HepG2 (cell line): ENCODE results near the gene TSSK1B. TPM values are rescaled to one million over a fixed set of nuclear protein-coding genes. Genes with fewer than 3 reads are reported as not detected.

Source experiments
- ATAC-seq: fragments of 200-7000 bp; cut with Tn5 transposase; 3 replicates; pipeline ENCODE4 v1.9.1; 2020; ENCODE audit warnings: mild to moderate bottlenecking, moderate library complexity
- BruUV-seq: library from RNA; stranded (reverse); fragments of 400-500 nt; replicated peaks from 2 replicates; lab custom pipeline; 2021; lab: Mats Ljungman, UMichigan
- CTCF ChIA-PET: fragments of 300-600 bp; formaldehyde crosslinking; extraction: SDS; loops from one replicate; lab custom pipeline; 2021; ENCODE audit warnings: low total read pairs, inconsistent platforms, low intra/inter-chr PET ratio; lab: Yijun Ruan, JAX
- POLR2A ChIA-PET: fragments of 350-600 bp; sonication (Branson Sonifier 250); formaldehyde crosslinking; loops from one replicate; lab custom pipeline; 2020; ENCODE audit warnings: antibody characterized with exemption, inconsistent platforms; lab: Yijun Ruan, JAX
- DNase-seq: peaks from one replicate; pipeline ENCODE4 v3.0.0-alpha.2; 2015; ENCODE audit warnings: low spot score
- FAIRE-seq: peaks from 3 replicates; lab custom pipeline; 2011; peaks lifted over from hg19 to GRCh38; lab: Jason Lieb, UNC
- H2AFZ ChIP-seq: one replicate; pipeline ENCODE4 v1.6.1; 2011; ENCODE audit warnings: low read length, inconsistent platforms
- H3K27ac ChIP-seq: fragments of 300-600 bp; 3 replicates; pipeline ENCODE4 v1.8.0; 2011; ENCODE audit warnings: mixed run types, mild to moderate bottlenecking, mixed read lengths, low read length, inconsistent platforms; ENCODE audit not compliant: insufficient read depth; ENCODE audit errors: extremely low read length
- H3K27me3 ChIP-seq, 2 experiments: fragments of 200-600 bp in 1 of 2; 2 replicates in 1 of 2; 3 replicates in 1 of 2; pipeline versions ENCODE4 v1.6.0 to v1.8.0; 2011; ENCODE audit warnings: low read length in 2 of 2, mild to moderate bottlenecking in 2 of 2, moderate library complexity in 2 of 2, inconsistent platforms in 1 of 2; ENCODE audit not compliant: insufficient read depth in 2 of 2, control insufficient read depth in 1 of 2
- H3K36me3 ChIP-seq, 2 experiments: fragments of 200-600 bp in 1 of 2; replicated peaks in 1 of 2; 2 replicates in 1 of 2; 3 replicates in 1 of 2; pipeline versions ENCODE4 v1.5.1 to v1.8.0; 2011; ENCODE audit warnings: low read length in 2 of 2, inconsistent platforms in 1 of 2; ENCODE audit not compliant: insufficient read depth in 2 of 2, control insufficient read depth in 1 of 2
- H3K4me1 ChIP-seq: 2 replicates; pipeline ENCODE4 v1.5.1; 2012; ENCODE audit warnings: low read length, inconsistent platforms; ENCODE audit not compliant: insufficient read depth
- H3K4me2 ChIP-seq: 2 replicates; pipeline ENCODE4 v1.6.0; 2011; ENCODE audit warnings: low read depth, low read length, inconsistent platforms
- H3K4me3 ChIP-seq, 3 experiments: fragments of 200-600 bp in 1 of 3; sonication (generic), shearing (Covaris generic) in 1 of 3; replicated peaks in 1 of 3; 2 replicates each; pipeline ENCODE4 v1.5.1; 2011 to 2016; ENCODE audit warnings: low read length in 3 of 3, inconsistent platforms in 2 of 3, low read depth in 2 of 3, mild to moderate bottlenecking in 2 of 3, control low read depth in 1 of 3, mixed read lengths in 1 of 3; ENCODE audit not compliant: insufficient read depth in 1 of 3
- H3K79me2 ChIP-seq: one replicate; pipeline ENCODE4 v1.6.1; 2011; ENCODE audit warnings: low read length, inconsistent platforms; ENCODE audit not compliant: insufficient read depth
- H3K9ac ChIP-seq: 2 replicates; pipeline ENCODE4 v1.6.0; 2011; ENCODE audit warnings: mild to moderate bottlenecking, low read depth, low read length, inconsistent platforms; ENCODE audit not compliant: insufficient read depth
- H3K9me3 ChIP-seq: 2 replicates; pipeline ENCODE4 v1.5.1; 2012; ENCODE audit warnings: mild to moderate bottlenecking, low read length
- H4K20me1 ChIP-seq: 2 replicates; pipeline ENCODE4 v1.6.0; 2011; ENCODE audit warnings: inconsistent platforms, mild to moderate bottlenecking, low read length, moderate library complexity; ENCODE audit not compliant: insufficient read depth
- ATM ChIP-seq: fragments of 450-650 bp; IDR thresholded peaks from 2 replicates; pipeline ENCODE4 v1.7.1; 2017; ENCODE audit warnings: mild to moderate bottlenecking, borderline replicate concordance
- GTF3A ChIP-seq: sonication (generic); formaldehyde crosslinking; conservative IDR thresholded peaks from 2 replicates; pipeline ENCODE4 v1.4.0; 2020; ENCODE audit warnings: mild to moderate bottlenecking, missing genetic modification reagents
- IRX3 ChIP-seq: sonication (generic); formaldehyde crosslinking; IDR thresholded peaks from 2 replicates; pipeline ENCODE4 v1.8.1; 2023; ENCODE audit warnings: mild to moderate bottlenecking, low read depth, missing genetic modification reagents, borderline replicate concordance
- NFATC3 ChIP-seq: sonication (generic); formaldehyde crosslinking; IDR thresholded peaks from 2 replicates; pipeline ENCODE4 v1.5.1; 2020; ENCODE audit warnings: mild to moderate bottlenecking, missing genetic modification reagents
- RBFOX2 ChIP-seq: fragments of 200-400 bp; formaldehyde crosslinking; IDR thresholded peaks from 2 replicates; pipeline ENCODE4 v1.6.1; 2017; ENCODE audit warnings: low read depth, mild to moderate bottlenecking, low read length
- ZBTB42 ChIP-seq: sonication (generic); formaldehyde crosslinking; IDR thresholded peaks from 2 replicates; pipeline ENCODE4 v1.5.0; 2020; ENCODE audit warnings: mild to moderate bottlenecking, missing genetic modification reagents
- ZNF660 ChIP-seq: sonication (generic); formaldehyde crosslinking; IDR thresholded peaks from 2 replicates; pipeline ENCODE4 v1.5.1; 2020; ENCODE audit warnings: mild to moderate bottlenecking, low read depth, missing genetic modification reagents, borderline replicate concordance
- WGBS: methylation state at CpG from one replicate; pipeline ENCODE4 v1.1.6; 2017; ENCODE audit warnings: low lambda C conversion rate; 5-methylcytosine and 5-hydroxymethylcytosine counted together
- in situ Hi-C: cut with HindIII; loops from 2 replicates; pipeline ENCODE4 v1.10.0; 2017; ENCODE audit warnings: low pct_unique_long_range_greater_than_20kb; ENCODE audit not compliant: extremely low pct_ligation_motif_present
- intact Hi-C: fragments of 100-400 bp; cut with micrococcal nuclease; formaldehyde crosslinking; loops from one replicate; pipeline ENCODE4 v1.10.0; 2022; ENCODE audit not compliant: unreplicated experiment
- polyA plus RNA-seq, 8 experiments: library from polyadenylated mRNA; depleted of rRNA in 3 of 8; stranded (reverse) in 7 of 8; unstranded in 1 of 8; fragments of >200 nt; fragmentation: Illumina TruSeq in 4 of 8; extraction: Trizol in 4 of 8; gene quantifications; 2 replicates each; pipeline versions ENCODE4 v1.2.1 to v1.2.3, GENCODE V29; 2011 to 2016; ENCODE audit warnings: low read depth in 4 of 8, missing spikeins in 1 of 8, mixed read lengths in 1 of 8; ENCODE audit not compliant: insufficient read depth in 1 of 8
- total RNA-seq, 5 experiments: library from RNA; depleted of rRNA; stranded (reverse); fragments of >200 nt; fragmentation: Illumina TruSeq; extraction: Trizol; gene quantifications; 2 replicates each; pipeline ENCODE4 v1.2.3, GENCODE V29; 2016; ENCODE audit warnings: low read depth in 1 of 5
- TF ChIP-seq, protein P1 (sequence below), 2 experiments: fragments of 450-650 bp in 1 of 2; sonication (generic) in 1 of 2; formaldehyde crosslinking in 1 of 2; IDR thresholded peaks; 2 replicates each; pipeline versions ENCODE4 v1.6.1 to v1.8.0; 2016 to 2022; ENCODE audit warnings: antibody characterized with exemption in 1 of 2, mild to moderate bottlenecking in 1 of 2, missing genetic modification reagents in 1 of 2
- TF ChIP-seq, protein P2 (sequence below): sonication (generic); formaldehyde crosslinking; IDR thresholded peaks from 2 replicates; pipeline ENCODE4 v1.5.0; 2020; ENCODE audit warnings: missing genetic modification reagents
- TF ChIP-seq, protein P3 (sequence below): sonication (generic); formaldehyde crosslinking; IDR thresholded peaks from 2 replicates; pipeline ENCODE4 v1.4.0; 2020; ENCODE audit warnings: mild to moderate bottlenecking, missing genetic modification reagents, borderline replicate concordance
- TF ChIP-seq, protein P4 (sequence below): sonication (generic); formaldehyde crosslinking; IDR thresholded peaks from 2 replicates; pipeline ENCODE4 v1.5.0; 2020; ENCODE audit warnings: mild to moderate bottlenecking, low read depth, missing genetic modification reagents, borderline replicate concordance

The TSSK1B gene
- total and polyA plus RNA-seq, 2 of the 13 experiments (the other 11 are each of a cell fraction or from before 2014, with no cell fraction given), result not detected

DNA sequence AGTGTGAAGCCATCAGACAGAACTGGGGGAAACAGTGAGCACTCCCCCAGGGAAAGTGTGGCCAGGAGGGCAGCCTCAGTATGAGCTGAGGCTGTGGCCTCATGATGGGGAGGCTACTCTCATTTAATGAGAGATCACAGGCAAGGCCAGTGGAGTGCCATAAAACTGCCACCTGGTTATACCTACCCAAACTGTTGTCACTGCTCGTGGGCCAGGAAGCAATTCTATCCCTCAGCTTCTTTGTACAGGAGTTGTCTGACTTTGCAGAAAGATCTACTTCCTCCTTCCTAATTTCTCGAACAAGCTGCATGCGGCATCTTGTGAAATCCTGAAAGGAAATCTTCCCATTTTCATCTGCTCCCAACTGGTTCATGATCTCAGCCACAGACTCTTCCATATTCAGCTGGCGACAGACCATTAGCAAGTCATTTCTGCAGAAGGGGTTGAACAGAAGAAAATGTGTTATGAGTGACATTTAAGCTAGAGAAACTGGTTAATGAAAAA, 50.0 kb downstream of the TSSK1B start:
- Histone ChIP-seq H3K36me3 (no peaks in the 10 kb centered on the region), H4K20me1 (no peaks in the 10 kb centered on the region), H3K79me2 (no peaks in the 10 kb centered on the region), H3K27ac (no peak overlapping the region), H3K4me1 (no peaks in the 10 kb centered on the region), H3K27me3 (peaks cover 0 to 6% of the 10 kb centered on the region in 2 experiments; a peak in 1 of 5 replicates), H3K9ac (no peak overlapping the region), H3K4me3 (no peak overlapping the region), H2AFZ (no peak overlapping the region), H3K4me2 (no peak overlapping the region), H3K9me3 (no peaks in the 10 kb centered on the region)
- 11% methylated on average over 4 of the region's 4 CpGs for WGBS
- ChIA-PET CTCF (no interaction called here), POLR2A (no interaction called here)
- in situ Hi-C loops (no loop called here), intact Hi-C loops (no loop called here)
- DNase-seq (no peak), FAIRE-seq (no peak), ATAC-seq (no peak)
- no TSS peak for BruUV-seq
- TF ChIP-seq RBFOX2, result no peak
- TF ChIP-seq GTF3A (CRISPR knock-in tag), result no peak
- no peak for TF ChIP-seq ZBTB42
- TF ChIP-seq, protein P1, sequence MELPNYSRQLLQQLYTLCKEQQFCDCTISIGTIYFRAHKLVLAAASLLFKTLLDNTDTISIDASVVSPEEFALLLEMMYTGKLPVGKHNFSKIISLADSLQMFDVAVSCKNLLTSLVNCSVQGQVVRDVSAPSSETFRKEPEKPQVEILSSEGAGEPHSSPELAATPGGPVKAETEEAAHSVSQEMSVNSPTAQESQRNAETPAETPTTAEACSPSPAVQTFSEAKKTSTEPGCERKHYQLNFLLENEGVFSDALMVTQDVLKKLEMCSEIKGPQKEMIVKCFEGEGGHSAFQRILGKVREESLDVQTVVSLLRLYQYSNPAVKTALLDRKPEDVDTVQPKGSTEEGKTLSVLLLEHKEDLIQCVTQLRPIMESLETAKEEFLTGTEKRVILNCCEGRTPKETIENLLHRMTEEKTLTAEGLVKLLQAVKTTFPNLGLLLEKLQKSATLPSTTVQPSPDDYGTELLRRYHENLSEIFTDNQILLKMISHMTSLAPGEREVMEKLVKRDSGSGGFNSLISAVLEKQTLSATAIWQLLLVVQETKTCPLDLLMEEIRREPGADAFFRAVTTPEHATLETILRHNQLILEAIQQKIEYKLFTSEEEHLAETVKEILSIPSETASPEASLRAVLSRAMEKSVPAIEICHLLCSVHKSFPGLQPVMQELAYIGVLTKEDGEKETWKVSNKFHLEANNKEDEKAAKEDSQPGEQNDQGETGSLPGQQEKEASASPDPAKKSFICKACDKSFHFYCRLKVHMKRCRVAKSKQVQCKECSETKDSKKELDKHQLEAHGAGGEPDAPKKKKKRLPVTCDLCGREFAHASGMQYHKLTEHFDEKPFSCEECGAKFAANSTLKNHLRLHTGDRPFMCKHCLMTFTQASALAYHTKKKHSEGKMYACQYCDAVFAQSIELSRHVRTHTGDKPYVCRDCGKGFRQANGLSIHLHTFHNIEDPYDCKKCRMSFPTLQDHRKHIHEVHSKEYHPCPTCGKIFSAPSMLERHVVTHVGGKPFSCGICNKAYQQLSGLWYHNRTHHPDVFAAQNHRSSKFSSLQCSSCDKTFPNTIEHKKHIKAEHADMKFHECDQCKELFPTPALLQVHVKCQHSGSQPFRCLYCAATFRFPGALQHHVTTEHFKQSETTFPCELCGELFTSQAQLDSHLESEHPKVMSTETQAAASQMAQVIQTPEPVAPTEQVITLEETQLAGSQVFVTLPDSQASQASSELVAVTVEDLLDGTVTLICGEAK (IDR thresholded peaks at IDR 0.05), result no peak
- TF ChIP-seq, protein P1 (CRISPR knock-in tag; IDR thresholded peaks at IDR 0.05), result no peak
- no peak for TF ChIP-seq IRX3 (CRISPR knock-in tag)
- no peak for TF ChIP-seq NFATC3 (CRISPR knock-in tag)
- TF ChIP-seq ZNF660 (CRISPR knock-in tag), result no peak
- TF ChIP-seq, protein P2, sequence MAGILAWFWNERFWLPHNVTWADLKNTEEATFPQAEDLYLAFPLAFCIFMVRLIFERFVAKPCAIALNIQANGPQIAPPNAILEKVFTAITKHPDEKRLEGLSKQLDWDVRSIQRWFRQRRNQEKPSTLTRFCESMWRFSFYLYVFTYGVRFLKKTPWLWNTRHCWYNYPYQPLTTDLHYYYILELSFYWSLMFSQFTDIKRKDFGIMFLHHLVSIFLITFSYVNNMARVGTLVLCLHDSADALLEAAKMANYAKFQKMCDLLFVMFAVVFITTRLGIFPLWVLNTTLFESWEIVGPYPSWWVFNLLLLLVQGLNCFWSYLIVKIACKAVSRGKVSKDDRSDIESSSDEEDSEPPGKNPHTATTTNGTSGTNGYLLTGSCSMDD (CRISPR knock-in tag), result no peak
- TF ChIP-seq, protein P3, sequence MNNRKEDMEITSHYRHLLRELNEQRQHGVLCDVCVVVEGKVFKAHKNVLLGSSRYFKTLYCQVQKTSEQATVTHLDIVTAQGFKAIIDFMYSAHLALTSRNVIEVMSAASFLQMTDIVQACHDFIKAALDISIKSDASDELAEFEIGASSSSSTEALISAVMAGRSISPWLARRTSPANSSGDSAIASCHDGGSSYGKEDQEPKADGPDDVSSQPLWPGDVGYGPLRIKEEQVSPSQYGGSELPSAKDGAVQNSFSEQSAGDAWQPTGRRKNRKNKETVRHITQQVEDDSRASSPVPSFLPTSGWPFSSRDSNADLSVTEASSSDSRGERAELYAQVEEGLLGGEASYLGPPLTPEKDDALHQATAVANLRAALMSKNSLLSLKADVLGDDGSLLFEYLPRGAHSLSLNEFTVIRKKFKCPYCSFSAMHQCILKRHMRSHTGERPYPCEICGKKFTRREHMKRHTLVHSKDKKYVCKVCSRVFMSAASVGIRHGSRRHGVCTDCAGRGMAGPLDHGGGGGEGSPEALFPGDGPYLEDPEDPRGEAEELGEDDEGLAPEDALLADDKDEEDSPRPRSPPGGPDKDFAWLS, result no peak
- TF ChIP-seq, protein P4, sequence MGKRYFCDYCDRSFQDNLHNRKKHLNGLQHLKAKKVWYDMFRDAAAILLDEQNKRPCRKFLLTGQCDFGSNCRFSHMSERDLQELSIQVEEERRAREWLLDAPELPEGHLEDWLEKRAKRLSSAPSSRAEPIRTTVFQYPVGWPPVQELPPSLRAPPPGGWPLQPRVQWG (CRISPR knock-in tag), result no peak
- TF ChIP-seq ATM, result no peak
